H1 (cell line): Measurements from ENCODE around the gene FUT4. TPM values are rescaled to one million over a fixed set of nuclear protein-coding genes. Genes with fewer than 3 reads are reported as not detected.

Experiments
- CTCF ChIA-PET: fragments of 300-600 bp; sonication (Branson Sonifier 250); formaldehyde crosslinking; loops from one replicate; lab custom pipeline; 2021; ENCODE audit not compliant: partially characterized antibody; lab: Charles Lee
- POLR2A ChIA-PET: fragments of 300-600 bp; sonication (Branson Sonifier 250); formaldehyde crosslinking; loops from one replicate; lab custom pipeline; 2021; ENCODE audit warnings: inconsistent platforms; ENCODE audit not compliant: partially characterized antibody; lab: Charles Lee
- DNase-seq, 2 experiments: peaks; one replicate each; pipeline versions ENCODE4 v3.0.0 to v3.0.0-alpha.2; 2010 to 2022; ENCODE audit warnings: low spot score in 2 of 2, low read depth in 1 of 2, mixed read lengths in 1 of 2
- FAIRE-seq: peaks from 2 replicates; lab custom pipeline; 2011; peaks lifted over from hg19 to GRCh38; lab: Jason Lieb, UNC
- H2AFZ ChIP-seq: 2 replicates; pipeline ENCODE4 v1.8.1; 2012; ENCODE audit warnings: low read length, inconsistent platforms
- H2AK5ac ChIP-seq: 2 replicates; pipeline ENCODE4 v1.6.1; 2013; ENCODE audit warnings: low read depth, low read length
- H2BK120ac ChIP-seq: replicated peaks from 2 replicates; pipeline ENCODE3; 2013; ENCODE audit warnings: low read depth, low read length, inconsistent platforms
- H2BK12ac ChIP-seq: 2 replicates; pipeline ENCODE4 v1.6.1; 2013; ENCODE audit warnings: low read depth, low read length
- H2BK15ac ChIP-seq: 2 replicates; pipeline ENCODE4 v1.6.1; 2013; ENCODE audit warnings: low read length
- H2BK20ac ChIP-seq: 2 replicates; pipeline ENCODE4 v1.6.1; 2013; ENCODE audit warnings: low read length
- H2BK5ac ChIP-seq: 2 replicates; pipeline ENCODE4 v1.6.1; 2013; ENCODE audit warnings: low read depth, low read length
- H3K14ac ChIP-seq: 2 replicates; pipeline ENCODE4 v1.6.1; 2013; ENCODE audit warnings: inconsistent platforms; ENCODE audit not compliant: insufficient read length
- H3K18ac ChIP-seq: 2 replicates; pipeline ENCODE4 v1.6.1; 2013; ENCODE audit warnings: low read length; ENCODE audit errors: extremely low read depth
- H3K23ac ChIP-seq: 2 replicates; pipeline ENCODE4 v1.6.1; 2013; ENCODE audit warnings: inconsistent platforms; ENCODE audit not compliant: insufficient read length
- H3K23me2 ChIP-seq: 2 replicates; pipeline ENCODE4 v1.6.1; 2013; ENCODE audit warnings: low read depth, low read length
- H3K27ac ChIP-seq: 2 replicates; pipeline ENCODE4 v1.6.1; 2011; ENCODE audit warnings: low read depth, low read length, inconsistent platforms
- H3K27me3 ChIP-seq, 4 experiments: replicated peaks in 1 of 4; 1 replicate in 1 of 4; 2 replicates in 3 of 4; pipeline versions ENCODE4 v1.6.1 to v1.8.1; 2011 to 2013; ENCODE audit warnings: low read length in 3 of 4, mild to moderate bottlenecking in 3 of 4, inconsistent platforms in 2 of 4, mixed read lengths in 2 of 4, moderate library complexity in 1 of 4; ENCODE audit not compliant: control insufficient read depth in 3 of 4, insufficient read depth in 3 of 4; ENCODE audit errors: extremely low read depth in 1 of 4
- H3K36me3 ChIP-seq, 4 experiments: 2 replicates each; pipeline versions ENCODE4 v1.6.1 to v1.8.1; 2011 to 2013; ENCODE audit warnings: mild to moderate bottlenecking in 4 of 4, low read length in 3 of 4, moderate library complexity in 2 of 4, control low read depth in 1 of 4, inconsistent platforms in 1 of 4; ENCODE audit not compliant: insufficient read depth in 4 of 4, control insufficient read depth in 2 of 4
- H3K4ac ChIP-seq: replicated peaks from 2 replicates; pipeline ENCODE3; 2013; ENCODE audit warnings: low read length, low read depth, mixed read lengths, inconsistent platforms; ENCODE audit not compliant: insufficient read length
- H3K4me1 ChIP-seq, 4 experiments: replicated peaks in 1 of 4; 1 replicate in 1 of 4; 2 replicates in 3 of 4; pipeline versions ENCODE4 v1.6.1 to v1.8.1; 2011 to 2013; ENCODE audit warnings: low read length in 3 of 4, inconsistent platforms in 2 of 4, mixed read lengths in 1 of 4; ENCODE audit not compliant: insufficient read depth in 4 of 4, control insufficient read depth in 3 of 4
- H3K4me2 ChIP-seq, 2 experiments: 2 replicates each; pipeline versions ENCODE4 v1.6.1 to v1.8.1; 2011 to 2013; ENCODE audit warnings: low read depth in 2 of 2, low read length in 2 of 2, control low read depth in 1 of 2, inconsistent platforms in 1 of 2, mild to moderate bottlenecking in 1 of 2; ENCODE audit not compliant: insufficient read depth in 1 of 2
- H3K4me3 ChIP-seq, 4 experiments: fragments of 200-600, 300-600 bp in 1 of 4; sonication (generic), shearing (Covaris generic), sonication (Bioruptor Twin) in 1 of 4; 2 replicates each; pipeline versions ENCODE4 v1.5.1 to v1.8.1; 2011 to 2016; ENCODE audit warnings: low read length in 4 of 4, low read depth in 3 of 4, control low read depth in 2 of 4, inconsistent platforms in 2 of 4, mild to moderate bottlenecking in 2 of 4, mixed read lengths in 1 of 4, moderate library complexity in 1 of 4; ENCODE audit not compliant: insufficient read depth in 2 of 4; ENCODE audit errors: extremely low read depth in 1 of 4
- H3K56ac ChIP-seq: replicated peaks from 2 replicates; pipeline ENCODE3; 2013; ENCODE audit warnings: low read depth, mild to moderate bottlenecking, mixed read lengths, low read length, inconsistent platforms; ENCODE audit not compliant: insufficient read length
- H3K79me1 ChIP-seq: 2 replicates; pipeline ENCODE4 v1.6.1; 2013; ENCODE audit warnings: low read depth, low read length, control low read depth
- H3K79me2 ChIP-seq, 2 experiments: 2 replicates each; pipeline versions ENCODE4 v1.6.1 to v1.8.1; 2012 to 2013; ENCODE audit warnings: low read length in 2 of 2, mild to moderate bottlenecking in 2 of 2, inconsistent platforms in 1 of 2; ENCODE audit not compliant: insufficient read depth in 2 of 2, control insufficient read depth in 1 of 2
- H3K9ac ChIP-seq, 4 experiments: replicated peaks in 1 of 4; 1 replicate in 1 of 4; 2 replicates in 3 of 4; pipeline versions ENCODE4 v1.6.1 to v1.8.1; 2011 to 2013; ENCODE audit warnings: low read depth in 3 of 4, low read length in 3 of 4, control low read depth in 2 of 4, mild to moderate bottlenecking in 2 of 4, moderate library complexity in 2 of 4, inconsistent platforms in 1 of 4; ENCODE audit errors: extremely low read depth in 1 of 4
- H3K9me3 ChIP-seq, 2 experiments: 2 replicates each; pipeline versions ENCODE4 v1.6.1 to v1.8.1; 2012 to 2013; ENCODE audit warnings: mild to moderate bottlenecking in 2 of 2, moderate library complexity in 2 of 2, control low read depth in 1 of 2, inconsistent platforms in 1 of 2, low read depth in 1 of 2, low read length in 1 of 2, mixed read lengths in 1 of 2; ENCODE audit not compliant: insufficient read depth in 2 of 2
- H4K20me1 ChIP-seq, 2 experiments: replicated peaks in 1 of 2; 2 replicates each; pipeline versions ENCODE3 to v1.8.1; 2011 to 2013; ENCODE audit warnings: inconsistent platforms in 2 of 2, low read length in 2 of 2, mild to moderate bottlenecking in 1 of 2; ENCODE audit not compliant: insufficient read depth in 2 of 2, control insufficient read depth in 1 of 2
- H4K5ac ChIP-seq: 2 replicates; pipeline ENCODE4 v1.6.1; 2013; ENCODE audit warnings: low read length, low read depth, mixed read lengths, inconsistent platforms; ENCODE audit not compliant: insufficient read length
- H4K8ac ChIP-seq: 2 replicates; pipeline ENCODE4 v1.8.0; 2013; ENCODE audit warnings: mild to moderate bottlenecking, moderate library complexity, low read length, inconsistent platforms; ENCODE audit not compliant: insufficient read depth; ENCODE audit errors: extremely low read depth
- H4K91ac ChIP-seq: replicated peaks from 2 replicates; pipeline ENCODE3; 2013; ENCODE audit warnings: low read length, mixed read lengths, inconsistent platforms; ENCODE audit not compliant: insufficient read length
- CHD1 ChIP-seq: IDR thresholded peaks from 2 replicates; pipeline ENCODE4 v1.6.1; 2012; ENCODE audit warnings: low read depth, low read length, improper control_type of control experiment
- NANOG ChIP-seq: IDR thresholded peaks from 2 replicates; pipeline ENCODE4 v1.6.1; 2011; ENCODE audit warnings: low read length, low read depth, mild to moderate bottlenecking, inconsistent platforms; ENCODE audit not compliant: insufficient read depth, poor library complexity, severe bottlenecking
- SIN3A ChIP-seq, 2 experiments: IDR thresholded peaks in 1 of 2; conservative IDR thresholded peaks in 1 of 2; 2 replicates each; pipeline ENCODE4 v1.6.1; 2011 to 2012; ENCODE audit warnings: low read length in 2 of 2, improper control_type of control experiment in 1 of 2, low read depth in 1 of 2, mild to moderate bottlenecking in 1 of 2
- TAF1 ChIP-seq: IDR thresholded peaks from 2 replicates; pipeline ENCODE4 v1.6.1; 2011; ENCODE audit warnings: mild to moderate bottlenecking, low read depth, low read length
- WGBS, 2 experiments: shearing (Covaris generic) in 1 of 2; methylation state at CpG; one replicate each; pipeline versions ENCODE4 v1.1.6 to v1.1.7; 2013 to 2015; ENCODE audit warnings: low lambda C conversion rate in 2 of 2, mixed read lengths in 2 of 2, inconsistent platforms in 1 of 2, low coverage in 1 of 2, missing lambda C conversion rate in 1 of 2; ENCODE audit not compliant: insufficient replicate concordance in 2 of 2, insufficient coverage in 1 of 2, insufficient read length in 1 of 2; ENCODE audit errors: extremely low coverage in 1 of 2, missing lambda C conversion rate in 1 of 2; 5-methylcytosine and 5-hydroxymethylcytosine counted together
- polyA plus RNA-seq, 7 experiments: library from polyadenylated mRNA; depleted of rRNA in 3 of 7; stranded (reverse) in 5 of 7; unstranded in 2 of 7; fragments of >200 nt in 5 of 7; fragments of 200-250 nt in 2 of 7; gene quantifications; 1 replicate in 5 of 7; 2 replicates in 1 of 7; 4 replicates in 1 of 7; pipeline versions ENCODE4 v1.2.1 to v1.2.3, GENCODE V29; 2011 to 2013; ENCODE audit warnings: missing spikeins in 2 of 7, mixed read lengths in 2 of 7
- total RNA-seq: library from RNA; stranded (reverse); fragmentation: NEBNext Ultra II Directional; extraction: Animal tissue kit (Norgen Biotek cat#: 25700); gene quantifications from 2 replicates; pipeline ENCODE4 v1.2.1, GENCODE V29; 2021

Gene FUT4
- total and polyA plus RNA-seq, 2 of the 8 experiments (the other 6 are each of a cell fraction or from before 2014, with no cell fraction given): 2.6 to 8.0 TPM

DNA sequence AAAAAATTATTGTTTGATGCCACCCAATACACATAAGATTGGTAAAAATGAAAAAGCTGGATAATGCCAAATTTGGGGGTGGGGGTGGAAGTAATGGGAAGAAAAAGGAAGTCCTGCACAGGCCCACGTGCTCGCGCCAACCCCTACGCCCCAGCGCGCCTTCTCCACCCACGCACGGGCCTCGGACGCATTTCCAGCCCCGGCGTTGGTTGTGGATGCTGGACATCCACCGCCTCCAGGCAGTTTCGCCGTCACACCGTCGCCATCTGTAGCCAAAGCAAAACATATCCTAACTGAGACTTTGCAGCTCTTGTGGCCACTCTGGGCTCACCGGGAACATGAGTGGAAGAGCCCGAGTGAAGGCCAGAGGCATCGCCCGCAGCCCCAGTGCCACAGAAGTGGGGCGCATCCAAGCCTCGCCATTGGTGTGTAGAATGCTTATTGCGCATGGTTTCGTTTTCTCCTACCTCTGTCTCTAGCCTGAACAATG lies 23.5 kb downstream of the FUT4 start, which contains the start of gene PIWIL4:
Gene PIWIL4 (plus strand): TSS at position 188 of the 490 bp plus-strand sequence. CDS start 151 bp downstream, at position 339.
- Histone ChIP-seq H4K91ac (no peak within 1 kb of the TSS), H2BK120ac (no peak within 1 kb of the TSS), H2AK5ac (no peak within 1 kb of the TSS), H3K4ac (no peak within 1 kb of the TSS), H3K56ac (no peak within 1 kb of the TSS), H2BK15ac (no peak within 1 kb of the TSS), H3K79me1 (no peaks in the 10 kb centered on the region), H2BK5ac (no peak within 1 kb of the TSS), H3K27me3 (no peaks in the 10 kb centered on the region), H3K9ac (no peak within 1 kb of the TSS), H3K36me3 (no peaks in the 10 kb centered on the region), H4K8ac (no peak within 1 kb of the TSS; the same call in 1 of the 2 replicates), H2BK20ac (no peak within 1 kb of the TSS), H4K5ac (no peak within 1 kb of the TSS), H2AFZ (no peak within 1 kb of the TSS), H3K18ac (no peak within 1 kb of the TSS), H3K23me2 (no peaks in the 10 kb centered on the region), H3K27ac (no peak within 1 kb of the TSS), H4K20me1 (no peaks in the 10 kb centered on the region), H3K4me2 (no peak within 1 kb of the TSS), H3K9me3 (no peaks in the 10 kb centered on the region), H3K23ac (no peak within 1 kb of the TSS), H3K4me3 (no peak within 1 kb of the TSS), H3K4me1 (peaks cover 0 to 6% (median under 1%) of the 10 kb centered on the region in 4 experiments; a peak in 2 of 7 replicates), H3K79me2 (no peaks in the 10 kb centered on the region), H3K14ac (no peak within 1 kb of the TSS), H2BK12ac (no peak within 1 kb of the TSS)
- FAIRE-seq (no peak), DNase-seq (no peak)
- no peak for TF ChIP-seq TAF1
- no peak for TF ChIP-seq NANOG
- TF ChIP-seq SIN3A (conservative IDR thresholded peaks at IDR 0.05 in 1 of 2, IDR thresholded peaks at IDR 0.05 in 1 of 2; ENCODE audit: low read depth in 1 of 2, low read length in 2 of 2): no peak
- no peak for TF ChIP-seq CHD1
- ChIA-PET POLR2A (no interaction called here), CTCF (no interaction called here)
- WGBS, 2 experiments: 95% methylated on average over 25 of the region's 25 CpGs; no CpG with 5 or more reads in 1 of the 2 experiments
